ENCODE measurements around the gene PRXL2C.

GRCh38 chr9:96619491-96620180, 35.5 kb downstream of the PRXL2C start, which contains the start of gene CDC14B:
- peak; percentile 63 for TF ChIP-seq CTCF (conservative IDR thresholded peaks at IDR 0.05)
- no peak for TF ChIP-seq ZFX (IDR thresholded peaks at IDR 0.05)
